T-helper 2 cell (primary cell): ENCODE data around the gene PCDH9.

ENCODE experiments used
- DNase-seq, 5 experiments: peaks; one replicate each; pipeline versions ENCODE4 v3.0.0 to v3.0.0-alpha.2; 2012 to 2022

The PCDH9 gene

GRCh38 chr13:66967811-66968597, 262.1 kb downstream of the PCDH9 start:
- no peak for DNase-seq

- no peak for DNase-seq
Measured at GRCh38 chr13:66965181-66965580, 265.0 kb downstream of the PCDH9 start.

DNA sequence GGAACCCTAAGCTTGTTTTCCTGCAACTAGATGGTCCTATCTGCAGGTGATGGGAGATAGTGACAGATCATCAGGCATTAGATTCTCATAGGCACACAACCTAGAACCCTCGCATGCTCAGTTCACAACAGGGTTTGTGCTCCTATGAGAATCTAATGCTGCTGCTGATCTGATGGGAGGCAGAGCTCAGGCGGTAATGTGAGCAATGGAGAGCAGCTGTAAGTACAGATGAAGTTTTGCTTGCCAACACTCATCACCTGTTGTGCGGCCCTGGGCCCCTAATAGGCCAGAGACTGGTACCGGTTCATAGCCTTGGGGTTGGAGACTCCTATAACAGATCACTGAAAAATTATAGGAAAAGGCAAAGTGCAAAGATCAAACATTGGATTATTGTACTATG, 267.2 kb downstream of the PCDH9 start:
- no peak for DNase-seq

DNA sequence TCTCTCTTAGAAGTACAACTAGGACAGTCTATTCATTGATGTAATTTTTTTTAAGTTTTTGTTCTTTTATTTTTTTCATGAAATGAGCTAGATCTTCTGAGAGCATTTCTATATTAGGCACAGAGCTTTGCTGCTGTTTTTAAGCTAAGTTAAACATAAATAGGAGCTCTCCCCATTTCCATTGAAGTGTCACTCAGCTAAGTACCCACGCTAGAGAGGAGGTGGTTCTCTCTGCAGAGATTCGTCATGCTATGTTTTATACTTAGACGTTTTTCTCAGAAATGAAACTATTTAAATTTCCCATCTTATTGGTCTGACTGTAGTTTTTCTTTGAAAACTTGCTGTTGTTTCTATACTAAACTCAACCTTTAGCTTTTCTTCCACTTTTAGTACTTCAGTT, 271.5 kb downstream of the PCDH9 start:
- DNase-seq = no peak

DNA sequence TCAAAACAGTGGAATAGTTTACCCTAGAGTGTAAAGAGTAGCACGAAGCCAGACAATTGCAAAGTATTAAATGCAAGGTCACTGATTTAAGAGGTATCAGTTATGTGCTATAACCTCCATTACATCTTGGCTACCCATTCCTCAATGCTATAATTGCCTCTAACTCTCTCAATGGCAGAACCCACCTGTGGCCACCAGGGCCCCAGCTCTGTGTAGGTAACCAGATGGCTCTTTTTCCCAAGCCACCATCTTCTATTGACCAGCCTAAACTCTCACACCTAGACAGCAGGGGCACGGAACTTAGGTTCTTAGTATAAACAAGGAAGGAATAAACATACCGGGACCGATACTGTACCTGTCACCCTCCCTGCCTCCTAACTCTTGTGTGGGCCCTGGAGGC, 277.6 kb downstream of the PCDH9 start:
- DNase-seq = no peak

DNA sequence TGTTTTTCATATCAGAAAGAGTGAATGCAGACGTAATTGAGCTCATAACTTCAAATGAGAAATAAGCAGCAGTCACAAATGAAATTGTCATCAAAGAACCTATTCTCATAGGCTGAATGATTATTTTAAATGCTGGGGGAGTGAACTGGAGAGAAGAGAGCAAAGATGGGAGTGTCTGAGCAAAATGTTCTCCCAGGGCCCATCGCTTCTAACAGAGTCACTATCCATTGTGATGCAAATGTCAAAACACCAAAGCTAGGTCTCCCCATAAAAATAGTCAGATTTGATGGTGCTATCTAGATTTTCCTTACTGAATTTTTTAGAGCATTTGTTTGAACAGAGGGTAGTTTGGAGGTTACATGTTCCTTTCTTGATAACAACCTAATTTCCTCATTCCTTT, 278.7 kb downstream of the PCDH9 start:
- DNase-seq = no peak

GRCh38 chr13:66950666-66951065, 279.5 kb downstream of the PCDH9 start:
- DNase-seq = no peak

GRCh38 chr13:66948910-66949309, 281.2 kb downstream of the PCDH9 start:
- DNase-seq = no peak

DNA sequence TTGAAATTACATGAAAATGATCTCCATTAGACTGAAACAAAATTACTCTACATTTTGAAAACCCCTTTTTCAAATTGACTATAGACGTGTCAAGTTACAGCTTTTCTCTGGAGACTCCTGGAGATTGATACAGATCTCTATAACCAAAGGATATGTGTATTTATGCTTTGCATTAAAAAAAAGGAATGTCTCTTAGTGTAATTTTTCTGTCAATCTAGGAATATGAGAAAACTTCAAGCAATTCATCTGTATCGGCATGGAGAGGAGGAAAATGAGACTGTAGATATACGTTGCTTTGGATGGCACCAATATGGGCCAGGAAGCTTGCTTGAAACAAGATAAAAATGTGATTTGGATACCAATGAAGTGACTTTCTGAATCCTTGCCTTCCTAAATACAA, 286.6 kb downstream of the PCDH9 start:
- DNase-seq = no peak

GRCh38 chr13:66940113-66940512, 290.0 kb downstream of the PCDH9 start:
- no peak for DNase-seq

GRCh38 chr13:66937423-66937822, 292.7 kb downstream of the PCDH9 start:
- DNase-seq = no peak

- no peak for DNase-seq
Measured at GRCh38 chr13:66933994-66934393, 296.1 kb downstream of the PCDH9 start.

DNA sequence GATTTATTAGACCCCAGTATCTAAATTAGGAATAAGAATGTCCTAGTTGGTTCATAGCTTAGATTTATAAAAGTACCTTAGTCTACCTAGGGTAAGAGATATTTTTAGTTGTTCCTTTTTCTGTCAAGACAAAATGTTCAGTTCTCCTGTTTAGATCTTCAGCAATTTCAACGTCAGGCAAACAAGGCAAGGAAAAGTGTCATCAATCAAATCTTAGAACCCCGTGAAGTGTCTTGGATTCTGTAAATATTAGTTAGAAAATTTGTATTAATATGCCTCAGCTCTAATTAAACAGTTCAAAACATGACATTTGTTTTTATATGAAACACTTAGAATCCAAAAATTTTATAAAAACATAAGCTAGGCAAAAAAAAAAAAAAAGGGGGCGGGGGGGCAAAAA, 296.6 kb downstream of the PCDH9 start:
- DNase-seq = no peak

DNA sequence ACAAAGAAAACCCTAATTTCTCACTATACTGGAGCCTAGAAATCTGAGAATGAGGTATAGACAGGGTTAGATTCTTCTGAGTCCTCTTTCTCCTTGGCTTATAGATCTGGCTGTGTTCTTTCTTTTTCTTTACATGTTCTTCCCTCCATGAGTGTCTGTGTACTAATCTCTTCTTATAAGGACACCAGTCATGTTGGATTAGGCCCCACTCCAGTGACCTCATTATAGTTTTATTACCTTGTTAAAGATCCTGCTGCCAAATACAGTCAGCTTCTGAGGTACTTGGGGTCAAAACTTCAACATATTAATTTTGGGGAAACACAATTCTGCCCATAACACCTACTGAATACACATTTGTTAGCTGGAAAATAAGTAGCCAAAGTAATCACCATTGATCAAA, 302.6 kb downstream of the PCDH9 start:
- no peak for DNase-seq

DNA sequence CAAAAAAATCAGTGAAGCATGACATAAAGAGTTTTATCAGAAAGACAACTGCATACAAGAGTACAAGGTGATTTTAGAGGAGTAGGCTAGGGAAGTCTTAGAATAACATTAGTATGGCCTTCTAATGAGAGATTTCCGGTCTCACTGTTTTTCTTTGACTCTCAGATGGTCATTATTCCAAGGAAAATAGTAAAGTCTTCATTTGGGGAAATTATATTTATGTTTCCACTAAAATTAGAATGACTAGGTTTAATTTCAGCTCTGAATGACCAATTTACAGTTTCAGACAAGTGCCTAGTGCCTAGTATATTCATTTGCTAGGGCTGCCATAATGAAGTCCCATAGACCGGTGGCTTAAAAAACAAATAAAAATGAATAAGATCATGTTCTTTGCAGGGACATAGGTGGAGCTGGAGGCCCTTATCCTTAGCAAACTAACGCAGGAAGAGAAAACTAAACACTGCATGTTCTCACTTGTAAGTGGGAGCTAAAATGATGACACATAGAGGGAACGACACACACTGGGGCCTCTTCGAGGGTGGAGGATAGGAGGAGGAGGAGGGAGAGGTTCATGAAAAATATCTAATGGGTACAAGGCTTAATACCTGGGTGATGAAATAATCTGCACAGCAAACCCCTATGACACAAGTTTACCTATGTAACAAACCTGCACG, 303.1 kb downstream of the PCDH9 start:
- DNase-seq = no peak

DNA sequence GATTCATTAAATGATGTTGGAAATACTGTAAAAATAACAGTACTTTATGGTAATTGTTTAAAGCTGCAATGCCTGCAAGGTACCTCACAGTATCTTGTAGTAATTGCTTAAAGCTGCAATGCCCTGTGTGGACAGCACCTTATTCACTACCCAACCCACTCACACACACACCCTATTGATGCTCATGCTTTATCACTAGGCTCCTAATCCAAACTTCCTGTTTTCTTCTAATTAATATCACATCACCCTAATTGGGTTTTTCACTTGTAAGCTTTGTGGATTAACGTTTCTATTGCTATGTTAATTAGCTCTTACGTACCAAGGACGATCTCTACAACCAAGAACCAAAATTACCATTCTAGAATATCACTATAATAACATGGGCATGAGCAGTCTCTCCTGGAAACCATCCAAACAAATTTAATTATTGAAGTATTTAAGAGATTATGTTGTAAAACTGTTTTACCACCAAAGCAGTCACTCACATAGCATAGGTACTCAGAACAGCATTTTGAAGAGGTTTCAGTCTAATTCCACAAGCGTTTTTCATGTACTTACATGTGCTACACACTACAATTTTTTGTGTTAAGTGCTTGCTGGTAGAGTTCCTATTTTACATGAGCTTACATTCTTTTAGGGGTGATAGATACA, 303.8 kb downstream of the PCDH9 start:
- DNase-seq = no peak

DNA sequence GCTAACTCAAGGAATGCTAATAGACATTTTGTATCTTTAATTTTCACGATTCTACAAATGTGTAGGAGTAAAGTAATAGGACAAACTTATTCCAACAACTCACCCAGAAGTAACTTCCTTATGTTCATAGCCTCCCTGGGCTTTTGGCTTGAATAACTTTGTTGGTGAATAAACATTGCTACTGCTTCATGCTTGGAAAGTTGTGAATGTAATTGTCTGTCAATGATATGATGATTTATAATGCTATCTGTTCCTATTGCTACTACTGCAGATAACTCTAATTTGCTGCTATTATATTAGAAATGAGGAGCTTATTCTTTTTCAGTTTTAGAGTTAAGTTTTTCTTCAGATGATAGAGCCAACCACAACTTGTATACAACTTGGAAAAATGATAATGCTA, 307.7 kb downstream of the PCDH9 start:
- DNase-seq = no peak

DNA sequence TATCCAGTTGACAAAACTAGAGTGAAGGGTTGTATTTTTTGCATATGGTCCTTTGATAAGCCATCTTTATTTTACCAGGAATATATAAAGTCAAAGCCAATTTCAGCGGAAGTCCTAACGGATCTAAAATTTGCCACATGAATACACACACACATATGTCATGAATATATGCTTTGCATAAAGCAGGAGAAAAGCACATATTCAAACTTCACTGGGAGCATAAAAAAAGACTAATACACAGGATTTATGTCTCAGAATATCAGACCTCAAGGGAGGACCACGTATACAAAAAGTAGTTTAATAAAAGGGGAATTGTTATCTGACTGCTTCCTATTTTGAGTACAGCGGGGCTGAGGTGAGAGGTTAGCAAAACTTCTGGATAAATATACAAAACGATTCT, 308.7 kb downstream of the PCDH9 start:
- no peak for DNase-seq

GRCh38 chr13:66915596-66916185, 314.4 kb downstream of the PCDH9 start:
- no peak for DNase-seq

- DNase-seq = no peak
Measured at GRCh38 chr13:66914155-66914554, 316.0 kb downstream of the PCDH9 start.

GRCh38 chr13:66911411-66911939, 318.7 kb downstream of the PCDH9 start:
- no peak for DNase-seq

DNA sequence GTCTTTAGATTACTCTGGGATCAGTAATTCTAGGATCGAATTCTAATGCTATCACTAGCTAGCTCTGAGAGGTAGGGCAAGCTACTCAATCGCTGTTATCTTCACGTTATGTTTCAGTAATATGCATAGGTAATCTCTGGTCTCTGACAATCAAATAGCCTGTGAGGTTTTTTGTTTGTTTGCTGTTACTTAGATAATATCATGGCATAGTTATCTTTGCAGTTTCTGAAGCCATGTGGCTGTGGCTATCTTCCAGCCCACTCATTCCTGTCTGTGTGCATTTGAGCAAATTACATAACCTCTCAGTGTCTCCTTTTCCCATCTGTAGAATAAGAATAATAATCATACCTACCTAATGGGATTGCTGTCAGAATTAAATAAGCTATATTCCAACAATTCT, 330.2 kb downstream of the PCDH9 start:
- no peak for DNase-seq

GRCh38 chr13:66896933-66897332, 333.2 kb downstream of the PCDH9 start:
- no peak for DNase-seq
